Prostate gland (tissue), 2 donors: Measurements from ENCODE around the gene CREB5. TPM values are rescaled to one million over a fixed set of nuclear protein-coding genes. Genes with fewer than 3 reads are reported as not detected.

Source experiments
- DNase-seq: peaks from one replicate; pipeline ENCODE4 v3.0.0-alpha.2; 2019; ENCODE audit warnings: low spot score
- H3K27ac ChIP-seq, 2 donors: fragments of 200-600 bp; sonication (generic); 2 replicates each; pipeline ENCODE4 v1.5.1; 2017 to 2019
- H3K27me3 ChIP-seq: fragments of 200-600 bp; sonication (generic); replicated peaks from 2 replicates; pipeline ENCODE4 v1.5.1; 2019; ENCODE audit not compliant: insufficient read depth
- H3K36me3 ChIP-seq, 2 donors: fragments of 200-600 bp; sonication (generic); 1 replicate in 1 of 2; 2 replicates in 1 of 2; pipeline versions ENCODE4 v1.5.1 to v1.8.1; 2017 to 2019
- H3K4me1 ChIP-seq: fragments of 200-600 bp; sonication (generic); replicated peaks from 2 replicates; pipeline ENCODE4 v1.5.1; 2019
- H3K4me3 ChIP-seq, 2 donors: fragments of 200-600 bp; sonication (generic); 2 replicates each; pipeline ENCODE4 v1.5.1; 2017 to 2019
- H3K9me3 ChIP-seq: fragments of 200-600 bp; sonication (generic); 2 replicates; pipeline ENCODE4 v1.5.1; 2017
- CTCF ChIP-seq, 4 experiments: fragments of 200-600 bp in 2 of 4; fragments of 450-650 bp in 2 of 4; sonication (generic) in 2 of 4; IDR thresholded peaks; 1 replicate in 3 of 4; 2 replicates in 1 of 4; pipeline ENCODE4 v1.5.1; 2016 to 2019; ENCODE audit warnings: antibody characterized with exemption in 4 of 4, mild to moderate bottlenecking in 2 of 4, moderate library complexity in 2 of 4
- POLR2A ChIP-seq: fragments of 450-650 bp; IDR thresholded peaks from one replicate; pipeline ENCODE4 v1.6.1; 2016; ENCODE audit warnings: antibody characterized with exemption, mild to moderate bottlenecking
- POLR2AphosphoS5 ChIP-seq: sonication (generic); formaldehyde crosslinking; IDR thresholded peaks from one replicate; pipeline ENCODE4 v1.6.1; 2017; ENCODE audit warnings: antibody characterized with exemption
- WGBS: methylation state at CpG from one replicate; pipeline ENCODE4 v1.1.5; 2018; 5-methylcytosine and 5-hydroxymethylcytosine counted together
- intact Hi-C: fragments of 100-400 bp; cut with DNase I; formaldehyde crosslinking; loops from one replicate; pipeline ENCODE4 v1.14.2; 2022
- total RNA-seq, 2 donors: library from RNA; depleted of rRNA; stranded (reverse); fragments of >200 nt; gene quantifications; one replicate each; pipeline ENCODE4 v1.1.0, GENCODE V29; 2016

The CREB5 gene
- total RNA-seq, 2 donors from 2014 or later, result 0.46 to 3.4 TPM

- WGBS, result 81% methylated on average over 1 of the region's 1 CpG
- intact Hi-C loops, result no loop called here
- no peak for DNase-seq
Observed at GRCh38 chr7:28706584-28706983, 294.3 kb downstream of the CREB5 start.

GRCh38 chr7:28707291-28707690, 295.0 kb downstream of the CREB5 start:
- intact Hi-C loops, result no loop called here

More at GRCh38 chr7:28706584-28706983, 294.3 kb downstream of the CREB5 start:
- no peak overlapping the region for H3K4me3 ChIP-seq
- H3K4me1 ChIP-seq, result no peaks in the 10 kb centered on the region
- H3K27me3 ChIP-seq, result no peaks in the 10 kb centered on the region
- TF ChIP-seq POLR2A (no peak), CTCF (IDR thresholded peaks at IDR 0.05) (no peak), POLR2AphosphoS5 (no peak)
- no peaks in the 10 kb centered on the region for H3K36me3 ChIP-seq
- no peak overlapping the region for H3K27ac ChIP-seq
- no peaks in the 10 kb centered on the region for H3K9me3 ChIP-seq

GRCh38 chr7:28708033-28708951, 296.0 kb downstream of the CREB5 start:
- no peak for TF ChIP-seq POLR2AphosphoS5
- no peak for TF ChIP-seq POLR2A
- TF ChIP-seq CTCF (IDR thresholded peaks at IDR 0.05), result no peak
- 40% methylated on average over 15 of the region's 15 CpGs for WGBS
- intact Hi-C loops, result no loop called here
- DNase-seq, result no peak
- Histone ChIP-seq H3K4me3 (no peak overlapping the region), H3K27ac (no peak overlapping the region), H3K36me3 (no peaks in the 10 kb centered on the region), H3K4me1 (no peaks in the 10 kb centered on the region), H3K9me3 (no peaks in the 10 kb centered on the region), H3K27me3 (no peaks in the 10 kb centered on the region)

More at GRCh38 chr7:28707291-28707690, 295.0 kb downstream of the CREB5 start:
- WGBS, result 96% methylated on average over 6 of the region's 6 CpGs
- H3K36me3 ChIP-seq, result no peaks in the 10 kb centered on the region
- no peaks in the 10 kb centered on the region for H3K4me1 ChIP-seq
- TF ChIP-seq POLR2A (no peak), POLR2AphosphoS5 (no peak), CTCF (IDR thresholded peaks at IDR 0.05) (no peak)
- no peak for DNase-seq
- H3K27ac ChIP-seq, result no peak overlapping the region
- no peaks in the 10 kb centered on the region for H3K9me3 ChIP-seq
- H3K27me3 ChIP-seq, result no peaks in the 10 kb centered on the region
- H3K4me3 ChIP-seq, result no peak overlapping the region

- H3K27me3 ChIP-seq, result no peaks in the 10 kb centered on the region
- no peak overlapping the region for H3K4me3 ChIP-seq
- TF ChIP-seq POLR2A (no peak), POLR2AphosphoS5 (no peak), CTCF (IDR thresholded peaks at IDR 0.05) (no peak)
- H3K36me3 ChIP-seq, result no peaks in the 10 kb centered on the region
- intact Hi-C loops, result no loop called here
- WGBS, result 94% methylated on average over 6 of the region's 6 CpGs
- no peak overlapping the region for H3K27ac ChIP-seq
- no peaks in the 10 kb centered on the region for H3K9me3 ChIP-seq
- no peaks in the 10 kb centered on the region for H3K4me1 ChIP-seq
- no peak for DNase-seq
Observed at GRCh38 chr7:28709748-28710147, 297.4 kb downstream of the CREB5 start.

- H3K4me3 ChIP-seq, result no peak overlapping the region
- H3K36me3 ChIP-seq, result no peaks in the 10 kb centered on the region
- H3K27me3 ChIP-seq, result no peaks in the 10 kb centered on the region
- WGBS, result 88% methylated on average over 3 of the region's 3 CpGs
- TF ChIP-seq POLR2A (no peak), POLR2AphosphoS5 (no peak)
- no peak for DNase-seq
- no peaks in the 10 kb centered on the region for H3K4me1 ChIP-seq
- no peaks in the 10 kb centered on the region for H3K9me3 ChIP-seq
- intact Hi-C loops, result no loop called here
- no peak overlapping the region for H3K27ac ChIP-seq
Observed at GRCh38 chr7:28711114-28711513, 298.8 kb downstream of the CREB5 start.
